H1 (cell line): ENCODE measurements around the gene TAF1D. TPM values are rescaled to one million over a fixed set of nuclear protein-coding genes. Genes with fewer than 3 reads are reported as not detected.

Experiments
- CHD7 ChIP-seq: fragments of 300-600 bp; sonication (generic); IDR thresholded peaks from 2 replicates; pipeline ENCODE4 v1.7.1; 2012; ENCODE audit warnings: low read length, moderate library complexity, mild to moderate bottlenecking, inconsistent platforms; ENCODE audit not compliant: insufficient replicate concordance
- POLR2AphosphoS5 ChIP-seq: IDR thresholded peaks from 2 replicates; pipeline ENCODE4 v1.6.1; 2011; ENCODE audit warnings: low read depth, low read length
- SAP30 ChIP-seq: fragments of 300-600 bp; sonication (generic); IDR thresholded peaks from 2 replicates; pipeline ENCODE4 v1.7.1; 2012; ENCODE audit warnings: low read length, moderate library complexity, mild to moderate bottlenecking, inconsistent platforms; ENCODE audit not compliant: insufficient read depth, insufficient replicate concordance
- polyA plus RNA-seq, 7 experiments: library from polyadenylated mRNA; depleted of rRNA in 3 of 7; stranded (reverse) in 5 of 7; unstranded in 2 of 7; fragments of >200 nt in 5 of 7; fragments of 200-250 nt in 2 of 7; gene quantifications; 1 replicate in 5 of 7; 2 replicates in 1 of 7; 4 replicates in 1 of 7; pipeline versions ENCODE4 v1.2.1 to v1.2.3, GENCODE V29; 2011 to 2013; ENCODE audit warnings: missing spikeins in 2 of 7, mixed read lengths in 2 of 7
- total RNA-seq: library from RNA; stranded (reverse); fragmentation: NEBNext Ultra II Directional; extraction: Animal tissue kit (Norgen Biotek cat#: 25700); gene quantifications from 2 replicates; pipeline ENCODE4 v1.2.1, GENCODE V29; 2021

TAF1D gene
- total and polyA plus RNA-seq, 2 of the 8 experiments (the other 6 are each of a cell fraction or from before 2014, with no cell fraction given), result 64.7 to 212 TPM

GRCh38 chr11:93757924-93758865 lies 16.9 kb upstream of the TAF1D start (continued):
- TF ChIP-seq CHD7 (no peak), SAP30 (no peak), POLR2AphosphoS5 (no peak)
- TF ChIP-seq, all 59 proteins: peak for 0
